ENCODE results near the gene NSMCE3. TPM values are rescaled to one million over a fixed set of nuclear protein-coding genes. Genes with fewer than 3 reads are reported as not detected.

Gene NSMCE3
- total RNA-seq, 1 donor from 2014 or later, result 17.8 TPM

GRCh38 chr15:29223640-29224039 is 46.0 kb downstream of the NSMCE3 start:
- no peak for DNase-seq (ENCODE audit: low read depth)
- no peak for TF ChIP-seq CTCF (IDR thresholded peaks at IDR 0.05; ENCODE audit: insufficient read depth, low read length, poor library complexity, severe bottlenecking)
- no peaks in the 10 kb centered on the region for H3K36me3 ChIP-seq (ENCODE audit: control insufficient read depth, insufficient read depth, low read length)
- H3K4me3 ChIP-seq (ENCODE audit: low read depth, low read length), result no peak overlapping the region
- no peaks in the 10 kb centered on the region for H3K27me3 ChIP-seq (ENCODE audit: control insufficient read depth, insufficient read depth, low read length)

GRCh38 chr15:29222129-29222853 is 47.3 kb downstream of the NSMCE3 start:
- no peak overlapping the region for H3K4me3 ChIP-seq (ENCODE audit: low read depth, low read length)
- DNase-seq (ENCODE audit: low read depth), result no peak
- H3K36me3 ChIP-seq (ENCODE audit: control insufficient read depth, insufficient read depth, low read length), result no peaks in the 10 kb centered on the region
- TF ChIP-seq CTCF (IDR thresholded peaks at IDR 0.05; ENCODE audit: insufficient read depth, low read length, poor library complexity, severe bottlenecking), result no peak
- no peaks in the 10 kb centered on the region for H3K27me3 ChIP-seq (ENCODE audit: control insufficient read depth, insufficient read depth, low read length)

DNA sequence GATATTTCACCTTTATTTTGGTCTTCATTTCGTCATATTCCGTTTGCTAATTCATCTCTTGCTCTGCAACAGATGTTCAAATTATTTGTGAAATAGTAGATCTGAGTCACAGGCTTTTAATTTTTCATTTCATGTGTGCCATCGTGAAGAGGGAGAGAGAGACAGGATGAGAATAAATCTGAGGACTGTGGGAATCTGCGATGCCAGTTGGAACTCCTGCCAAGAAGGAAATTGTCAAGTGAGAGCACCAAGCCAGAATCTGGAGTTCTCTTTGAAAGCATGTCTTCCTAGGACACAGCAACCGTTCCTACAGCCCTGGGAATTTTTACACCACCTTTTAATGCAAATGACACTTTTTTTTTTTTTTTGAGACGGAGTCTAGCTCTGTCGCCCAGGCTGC is 48.8 kb downstream of the NSMCE3 start:
- Histone ChIP-seq H3K4me3 (ENCODE audit: low read depth, low read length) (no peak overlapping the region), H3K36me3 (ENCODE audit: control insufficient read depth, insufficient read depth, low read length) (no peaks in the 10 kb centered on the region), H3K27me3 (ENCODE audit: control insufficient read depth, insufficient read depth, low read length) (no peaks in the 10 kb centered on the region)
- TF ChIP-seq CTCF (IDR thresholded peaks at IDR 0.05; ENCODE audit: insufficient read depth, low read length, poor library complexity, severe bottlenecking), result no peak
- no peak for DNase-seq (ENCODE audit: low read depth)

DNA sequence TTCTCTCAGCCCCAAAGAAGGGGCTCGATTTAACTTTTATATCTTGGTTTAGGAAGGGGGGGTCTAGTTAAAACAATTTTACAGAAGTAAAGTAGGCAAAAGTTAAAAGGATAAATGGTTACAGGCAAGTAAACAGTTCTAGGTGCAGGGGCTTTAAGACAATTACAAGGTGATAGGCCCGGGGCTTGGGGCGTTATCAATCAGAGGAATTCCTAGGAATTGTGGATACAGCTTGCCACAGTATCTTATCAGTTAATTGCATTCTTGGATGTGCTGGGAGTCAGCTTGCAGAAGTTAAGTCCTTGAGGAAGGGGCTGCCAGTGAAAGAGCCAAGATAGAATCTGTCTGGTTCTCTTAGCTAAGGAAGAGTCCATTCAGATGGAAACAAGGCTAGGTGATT is 52.7 kb downstream of the NSMCE3 start:
- no peak for DNase-seq (ENCODE audit: low read depth)
- no peaks in the 10 kb centered on the region for H3K27me3 ChIP-seq (ENCODE audit: control insufficient read depth, insufficient read depth, low read length)
- no peak for TF ChIP-seq CTCF (IDR thresholded peaks at IDR 0.05; ENCODE audit: insufficient read depth, low read length, poor library complexity, severe bottlenecking)
- no peak overlapping the region for H3K4me3 ChIP-seq (ENCODE audit: low read depth, low read length)
- no peaks in the 10 kb centered on the region for H3K36me3 ChIP-seq (ENCODE audit: control insufficient read depth, insufficient read depth, low read length)

Measured in kidney epithelial cell (primary cell).